ENCODE results near the gene SLC25A51.

- TF ChIP-seq CTCF (optimal IDR thresholded peaks at IDR 0.05 in 1 of 3, IDR thresholded peaks at IDR 0.05 in 1 of 3, conservative IDR thresholded peaks at IDR 0.05 in 1 of 3; ENCODE audit: extremely low read depth in 1 of 3, insufficient read depth in 2 of 3, low read length in 3 of 3), result no peak
- no peak for TF ChIP-seq EZH2 (IDR thresholded peaks at IDR 0.05; ENCODE audit: low read length)
Observed at GRCh38 chr9:37914701-37915358, 10.9 kb upstream of the SLC25A51 start.

Measured in keratinocyte (primary cell).